Astrocyte of the cerebellum (primary cell): ENCODE data around the gene TFEB.

Experiments used
- DNase-seq: peaks from one replicate; pipeline ENCODE4 v3.0.0-alpha.2; 2011; ENCODE audit warnings: low read depth
- H3K4me3 ChIP-seq: 2 replicates; pipeline ENCODE4 v1.5.1; 2011; ENCODE audit warnings: mild to moderate bottlenecking, low read depth, low read length, moderate library complexity
- in situ Hi-C: cut with HindIII; loops from 2 replicates; pipeline ENCODE4 v1.10.0; 2017; ENCODE audit warnings: low sequenced_read_pairs
- TF ChIP-seq, protein P1 (sequence below): IDR thresholded peaks from 2 replicates; pipeline ENCODE4 v1.5.1; 2012; ENCODE audit warnings: low read length, low read depth, moderate library complexity, mild to moderate bottlenecking; ENCODE audit errors: missing control alignments

Gene TFEB

DNA sequence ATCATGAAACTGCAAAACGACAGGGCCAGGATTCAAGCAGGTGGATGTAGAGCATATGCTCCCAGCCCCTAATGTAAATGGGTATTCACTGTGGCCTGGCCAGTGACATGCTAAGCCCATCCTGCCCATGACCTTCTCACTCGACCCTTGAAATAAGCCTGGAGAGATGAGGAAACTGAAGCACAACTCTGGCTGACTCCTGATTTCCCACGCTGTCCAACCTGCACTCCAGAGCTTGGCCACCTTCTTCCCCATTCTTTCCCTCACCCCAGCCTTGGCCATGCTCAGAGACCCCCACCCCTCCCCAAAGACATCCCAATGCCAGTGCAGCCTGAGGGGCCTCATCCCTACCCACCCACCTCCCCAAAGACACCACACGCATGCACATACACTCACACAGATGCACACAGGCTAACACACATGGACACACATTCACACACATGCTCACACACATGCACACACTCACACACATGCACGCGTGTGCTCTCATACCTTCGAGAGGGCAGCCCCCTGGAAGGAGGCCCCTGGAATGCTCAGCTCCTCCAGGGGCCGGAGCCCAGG, 12.4 kb downstream of the TFEB start:
- DNase-seq = no peak
- in situ Hi-C loops = no loop called here
- no peak overlapping the region for H3K4me3 ChIP-seq
- TF ChIP-seq, protein P1, sequence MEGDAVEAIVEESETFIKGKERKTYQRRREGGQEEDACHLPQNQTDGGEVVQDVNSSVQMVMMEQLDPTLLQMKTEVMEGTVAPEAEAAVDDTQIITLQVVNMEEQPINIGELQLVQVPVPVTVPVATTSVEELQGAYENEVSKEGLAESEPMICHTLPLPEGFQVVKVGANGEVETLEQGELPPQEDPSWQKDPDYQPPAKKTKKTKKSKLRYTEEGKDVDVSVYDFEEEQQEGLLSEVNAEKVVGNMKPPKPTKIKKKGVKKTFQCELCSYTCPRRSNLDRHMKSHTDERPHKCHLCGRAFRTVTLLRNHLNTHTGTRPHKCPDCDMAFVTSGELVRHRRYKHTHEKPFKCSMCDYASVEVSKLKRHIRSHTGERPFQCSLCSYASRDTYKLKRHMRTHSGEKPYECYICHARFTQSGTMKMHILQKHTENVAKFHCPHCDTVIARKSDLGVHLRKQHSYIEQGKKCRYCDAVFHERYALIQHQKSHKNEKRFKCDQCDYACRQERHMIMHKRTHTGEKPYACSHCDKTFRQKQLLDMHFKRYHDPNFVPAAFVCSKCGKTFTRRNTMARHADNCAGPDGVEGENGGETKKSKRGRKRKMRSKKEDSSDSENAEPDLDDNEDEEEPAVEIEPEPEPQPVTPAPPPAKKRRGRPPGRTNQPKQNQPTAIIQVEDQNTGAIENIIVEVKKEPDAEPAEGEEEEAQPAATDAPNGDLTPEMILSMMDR = no peak

DNA sequence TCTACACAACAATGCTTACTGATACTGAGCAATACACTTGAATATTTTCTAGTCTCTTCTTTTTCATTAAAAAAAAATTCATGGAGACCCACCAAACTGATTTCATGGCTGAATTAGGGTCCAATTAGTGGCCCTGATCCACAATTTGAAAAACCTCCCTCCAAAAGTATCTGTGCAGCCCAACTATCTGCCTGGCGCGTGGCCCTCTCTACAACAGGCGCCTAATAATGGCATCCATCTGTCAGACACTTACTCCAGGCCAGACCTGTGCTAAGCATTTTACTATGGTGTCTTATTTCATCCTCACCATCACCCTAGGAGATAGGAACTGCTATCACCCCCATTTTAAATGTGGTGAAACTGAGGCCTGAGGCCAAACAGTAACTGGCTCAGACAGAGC, 14.0 kb downstream of the TFEB start:
- TF ChIP-seq, protein P1 = no peak
- H3K4me3 ChIP-seq = no peak overlapping the region
- in situ Hi-C loops = no loop called here
- no peak for DNase-seq

DNA sequence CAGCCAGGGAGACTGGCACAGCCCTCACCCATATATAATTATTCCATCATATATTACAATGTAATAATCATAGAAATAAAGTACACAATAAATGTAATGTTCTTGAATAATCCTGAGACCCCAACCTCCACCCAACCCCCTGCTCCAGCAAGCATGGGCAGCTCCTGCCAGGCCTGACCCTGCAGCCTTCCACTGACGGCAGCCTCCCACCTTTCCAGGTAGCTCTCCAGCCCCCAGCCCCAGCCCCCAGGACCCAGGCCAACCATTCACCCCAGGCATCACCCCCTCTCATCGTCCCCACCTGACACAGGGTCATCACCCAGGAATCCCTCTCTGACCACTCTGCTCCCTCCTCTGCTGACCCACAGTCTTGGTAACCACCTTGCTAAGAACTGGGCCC, 14.6 kb downstream of the TFEB start:
- TF ChIP-seq, protein P1 = no peak
- in situ Hi-C loops = no loop called here
- no peak overlapping the region for H3K4me3 ChIP-seq
- no peak for DNase-seq

DNA sequence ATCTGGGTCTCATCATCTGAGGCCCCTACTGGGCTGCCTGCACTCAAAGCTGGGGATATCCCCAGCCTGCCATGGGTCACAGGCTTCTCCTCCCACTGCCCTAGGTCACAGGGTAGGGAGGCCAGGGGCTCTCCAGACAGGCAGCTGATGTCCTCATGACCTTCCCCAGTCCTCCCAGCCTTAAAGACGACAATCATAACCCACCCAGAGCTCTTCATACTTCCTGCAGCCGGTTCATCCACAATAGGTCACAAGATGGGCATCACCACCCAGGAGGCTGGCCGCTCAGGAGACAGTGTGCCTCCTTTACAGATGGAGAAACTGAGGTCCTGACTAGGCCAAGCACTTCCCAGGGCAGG, 15.2 kb downstream of the TFEB start:
- TF ChIP-seq, protein P1 = no peak
- no peak overlapping the region for H3K4me3 ChIP-seq
- no peak for DNase-seq
- in situ Hi-C loops = no loop called here

DNA sequence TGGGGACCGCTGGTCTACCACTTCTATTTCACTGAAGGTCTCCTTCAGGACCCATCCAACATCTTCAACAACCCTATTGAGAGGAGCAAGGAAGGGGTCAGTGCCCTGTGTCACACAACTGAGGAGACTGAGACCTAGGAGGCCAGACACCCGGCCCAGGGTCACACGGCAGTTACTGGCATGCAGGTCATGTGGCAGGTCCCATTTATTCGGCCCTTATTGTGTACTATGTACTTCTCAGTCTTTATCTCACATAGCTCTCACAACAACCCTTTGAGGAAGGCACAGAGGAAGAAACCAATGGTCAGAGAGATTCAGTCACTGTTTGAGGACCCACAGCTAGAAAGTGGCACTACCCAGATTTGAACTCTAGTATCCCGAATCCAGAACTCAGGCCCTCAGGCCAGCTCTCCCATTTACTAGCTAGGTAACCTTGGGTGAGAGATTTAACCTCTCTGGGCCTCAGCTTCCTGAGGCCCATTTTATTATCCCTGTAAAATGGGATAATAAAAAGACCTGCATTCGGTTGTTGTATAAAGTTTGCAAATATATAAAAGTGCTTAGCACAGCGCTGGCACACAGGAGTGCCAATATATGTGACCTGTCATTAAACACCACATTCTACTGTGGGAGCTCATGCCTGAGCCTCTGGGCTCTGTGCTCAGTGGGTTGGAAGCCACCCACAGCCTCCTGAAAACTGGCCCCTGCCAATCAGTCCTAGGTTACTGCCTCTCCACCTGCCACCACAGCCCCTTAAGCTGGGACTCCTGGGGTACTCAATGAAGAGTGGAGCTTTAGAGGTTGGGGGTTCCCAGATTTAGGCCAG, 15.8 kb downstream of the TFEB start:
- TF ChIP-seq, protein P1 = no peak
- in situ Hi-C loops = no loop called here
- no peak overlapping the region for H3K4me3 ChIP-seq

DNA sequence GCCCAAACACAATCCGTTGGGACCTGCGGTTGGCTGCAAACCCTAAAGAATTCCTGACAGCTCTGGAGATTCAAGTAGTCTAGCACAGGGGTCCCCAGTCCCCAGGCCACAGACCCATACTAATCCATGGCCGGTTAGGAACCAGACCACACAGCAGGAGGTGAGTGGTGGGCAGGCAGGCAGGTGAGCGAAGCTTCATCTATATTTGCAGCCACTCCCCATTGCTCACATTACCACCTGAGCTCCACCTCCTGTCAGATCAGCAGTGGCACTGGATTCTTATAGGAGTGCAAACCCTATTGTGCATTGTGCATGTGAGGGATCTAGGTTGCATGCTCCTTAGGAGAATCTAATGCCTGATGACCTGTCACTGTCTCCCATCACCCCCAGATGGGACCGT, 16.6 kb downstream of the TFEB start:
- TF ChIP-seq, protein P1 = no peak
- in situ Hi-C loops = no loop called here
- H3K4me3 ChIP-seq = no peak overlapping the region
- DNase-seq = no peak

More for the DNA sequence above, 15.8 kb downstream of the TFEB start:
- no peak for DNase-seq
